Activated naive CD8-positive, alpha-beta T cell treated with anti-CD3 and anti-CD28 coated beads, Interleukin-2, amount 50 U/mL, for 16 hours (primary cell): ENCODE measurements around the gene SFMBT2.
"Not testable (repeated sequence)": the region's sequence is repeated elsewhere in the genome, so short reads cannot be mapped to it uniquely, and the experiment has no call there.

ENCODE experiments used
- DNase-seq: peaks from one replicate; pipeline ENCODE4 v3.0.0-alpha.2; 2020; ENCODE audit warnings: low read depth, low spot score

SFMBT2 gene

GRCh38 chr10:7401156-7401555 lies 9.7 kb downstream of the SFMBT2 start:
- DNase-seq, result no peak

GRCh38 chr10:7400068-7400715 lies 10.6 kb downstream of the SFMBT2 start:
- no peak for DNase-seq

GRCh38 chr10:7399533-7399932 lies 11.3 kb downstream of the SFMBT2 start:
- no peak for DNase-seq

- no peak for DNase-seq
These were observed 13.5 kb downstream of the SFMBT2 start for GRCh38 chr10:7397049-7398035.

- DNase-seq, result not testable (repeated sequence)
These were observed 18.5 kb downstream of the SFMBT2 start for GRCh38 chr10:7392301-7392700.

- DNase-seq, result no peak
These were observed 19.1 kb downstream of the SFMBT2 start for GRCh38 chr10:7391748-7392147.

- DNase-seq, result not testable (repeated sequence)
These were observed 20.1 kb downstream of the SFMBT2 start for GRCh38 chr10:7390689-7391110.

GRCh38 chr10:7389844-7390243 lies 21.0 kb downstream of the SFMBT2 start:
- DNase-seq, result no peak

- DNase-seq, result no peak
These were observed 21.5 kb downstream of the SFMBT2 start for GRCh38 chr10:7389346-7389745.

- no peak for DNase-seq
These were observed 22.2 kb downstream of the SFMBT2 start for GRCh38 chr10:7388602-7389001.

GRCh38 chr10:7388149-7388548 lies 22.7 kb downstream of the SFMBT2 start:
- not testable (repeated sequence) for DNase-seq

GRCh38 chr10:7385114-7385513 lies 25.7 kb downstream of the SFMBT2 start:
- DNase-seq, result no peak

- no peak for DNase-seq
These were observed 27.4 kb downstream of the SFMBT2 start for GRCh38 chr10:7383442-7383841.

- no peak for DNase-seq
These were observed 30.1 kb downstream of the SFMBT2 start for GRCh38 chr10:7380704-7381241.

- no peak for DNase-seq
These were observed 32.0 kb downstream of the SFMBT2 start for GRCh38 chr10:7378602-7379403.

- no peak for DNase-seq
These were observed 33.1 kb downstream of the SFMBT2 start for GRCh38 chr10:7377614-7378248.

GRCh38 chr10:7374795-7375194 lies 36.0 kb downstream of the SFMBT2 start:
- no peak for DNase-seq

- no peak for DNase-seq
These were observed 37.8 kb downstream of the SFMBT2 start for GRCh38 chr10:7373039-7373438.

GRCh38 chr10:7372504-7372903 lies 38.3 kb downstream of the SFMBT2 start:
- DNase-seq, result no peak

GRCh38 chr10:7370511-7370910 lies 40.3 kb downstream of the SFMBT2 start:
- no peak for DNase-seq
